ENCODE measurements around the gene HBA1. TPM values are rescaled to one million over a fixed set of nuclear protein-coding genes. Genes with fewer than 3 reads are reported as not detected.

HBA1 gene
- total RNA-seq, 2 experiments from 2014 or later, result not detected

DNA sequence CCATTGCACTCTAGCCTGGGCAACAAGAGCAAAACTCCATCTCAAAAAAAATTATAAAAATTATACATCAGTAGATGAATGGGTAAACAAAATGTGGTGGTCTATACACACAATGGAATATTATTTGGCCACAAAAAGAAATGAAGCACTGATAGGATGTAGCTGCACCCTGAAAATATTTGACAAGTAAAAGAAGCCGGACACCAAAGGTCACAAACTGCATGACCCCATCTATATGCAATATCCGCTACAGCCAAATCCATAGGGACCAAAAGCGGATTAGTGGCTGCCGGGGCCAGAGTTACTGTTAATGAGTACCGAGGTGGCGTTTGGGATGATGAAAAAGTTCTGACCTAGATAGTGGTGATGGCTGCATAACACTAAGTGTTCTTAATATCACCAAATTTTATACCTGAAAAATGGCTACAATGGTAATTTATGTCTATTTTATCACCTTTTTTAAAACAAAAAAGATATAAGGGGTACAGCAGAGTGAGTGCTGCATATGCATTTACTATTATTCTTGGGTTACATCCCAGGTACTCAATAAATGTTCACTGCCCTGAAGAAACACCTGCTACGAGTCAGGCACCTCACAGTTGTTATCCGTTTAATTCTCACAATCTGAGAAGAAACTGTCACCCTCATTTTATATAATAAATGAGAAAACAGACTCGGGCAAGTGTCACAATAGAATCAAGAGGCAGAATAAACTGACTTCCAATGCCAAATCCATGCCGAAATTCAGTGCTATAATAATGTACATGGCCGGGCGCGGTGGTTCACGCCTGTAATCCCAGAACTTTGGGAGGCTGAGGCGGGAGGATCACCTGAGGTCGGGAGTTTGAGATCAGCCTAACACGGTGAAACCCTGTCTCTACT lies 3.0 kb downstream of the HBA1 start:
- H3K4me3 Mint-ChIP-seq, result peak overlapping the region; percentile 51
- ATAC-seq, result no peak

GRCh38 chr16:180101-180675 lies 3.7 kb downstream of the HBA1 start, which contains the start of gene HBQ1:
HBQ1 (plus strand) TSS chr16:180459; CDS start chr16:180487, 28 bp downstream.
- Mint-ChIP-seq H3K4me3 (peak within 1 kb of the TSS; percentile 51), H3K36me3 (ENCODE audit: low read depth) (peaks cover 2% of the 10 kb centered on the region), H3K27me3 (peaks cover 26% of the 10 kb centered on the region), H3K9me3 (ENCODE audit: low read depth) (no peaks in the 10 kb centered on the region), H3K27ac (no peak within 1 kb of the TSS), H3K4me1 (peaks cover 3% of the 10 kb centered on the region)
- intact Hi-C loops (cut with DNase I, micrococcal nuclease), result no loop called here
- ChIA-PET POLR2A (no interaction called here), CTCF (interaction anchor here (0.6 to 1.2 kb wide), 5 partner anchors 47 to 114 kb away, joined by 3 to 9 read pairs (median 3); no protein-coding TSS in a partner anchor)
- DNase-seq, result peak; percentile 60
- ATAC-seq, result peak; percentile 14

More for the DNA sequence above, 3.0 kb downstream of the HBA1 start:
- Mint-ChIP-seq H3K4me1 (peaks cover 3% of the 10 kb centered on the region), H3K27ac (no peak overlapping the region), H3K27me3 (peaks cover 32% of the 10 kb centered on the region), H3K9me3 (ENCODE audit: low read depth) (no peaks in the 10 kb centered on the region), H3K36me3 (ENCODE audit: low read depth) (no peaks in the 10 kb centered on the region)
- DNase-seq, result no peak
- CTCF ChIA-PET, result interaction anchor here (1.0 to 1.2 kb wide), 3 partner anchors 9 to 72 kb away, joined by 3 to 9 read pairs (median 4); no protein-coding TSS in a partner anchor
- POLR2A ChIA-PET, result no interaction called here
- intact Hi-C loops (cut with DNase I, micrococcal nuclease), result no loop called here

DNA sequence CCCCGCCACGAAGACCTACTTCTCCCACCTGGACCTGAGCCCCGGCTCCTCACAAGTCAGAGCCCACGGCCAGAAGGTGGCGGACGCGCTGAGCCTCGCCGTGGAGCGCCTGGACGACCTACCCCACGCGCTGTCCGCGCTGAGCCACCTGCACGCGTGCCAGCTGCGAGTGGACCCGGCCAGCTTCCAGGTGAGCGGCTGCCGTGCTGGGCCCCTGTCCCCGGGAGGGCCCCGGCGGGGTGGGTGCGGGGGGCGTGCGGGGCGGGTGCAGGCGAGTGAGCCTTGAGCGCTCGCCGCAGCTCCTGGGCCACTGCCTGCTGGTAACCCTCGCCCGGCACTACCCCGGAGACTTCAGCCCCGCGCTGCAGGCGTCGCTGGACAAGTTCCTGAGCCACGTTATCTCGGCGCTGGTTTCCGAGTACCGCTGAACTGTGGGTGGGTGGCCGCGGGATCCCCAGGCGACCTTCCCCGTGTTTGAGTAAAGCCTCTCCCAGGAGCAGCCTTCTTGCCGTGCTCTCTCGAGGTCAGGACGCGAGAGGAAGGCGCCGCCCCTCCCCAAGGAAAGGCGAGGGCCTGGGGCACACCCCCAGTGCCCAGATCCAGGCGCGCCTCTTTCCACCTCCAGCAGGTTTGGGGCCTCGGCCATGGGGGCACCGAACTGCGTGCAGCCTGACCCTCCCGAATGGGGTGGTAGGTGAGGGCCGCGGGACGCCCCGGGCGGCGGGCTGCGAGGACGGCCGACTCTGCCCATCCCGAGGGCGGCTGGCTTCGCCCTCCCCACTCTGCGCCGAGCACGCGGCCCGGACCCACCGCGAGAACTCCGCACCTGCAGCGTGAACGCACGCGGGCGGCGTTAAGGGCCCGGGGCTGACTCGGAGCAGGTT lies 4.4 kb downstream of the HBA1 start:
- DNase-seq, result peak; percentile 94
- Mint-ChIP-seq H3K4me3 (peak overlapping the region; percentile 39), H3K27me3 (peaks cover 21% of the 10 kb centered on the region), H3K9me3 (ENCODE audit: low read depth) (no peaks in the 10 kb centered on the region), H3K4me1 (peaks cover 3% of the 10 kb centered on the region), H3K27ac (no peak overlapping the region), H3K36me3 (ENCODE audit: low read depth) (peaks cover 4% of the 10 kb centered on the region)
- POLR2A ChIA-PET, result no interaction called here
- ATAC-seq, result peak; percentile 88
- CTCF ChIA-PET, result interaction anchor here (0.6 to 1.6 kb wide), 11 partner anchors 11 to 243 kb away, joined by 3 to 9 read pairs (median 3); no protein-coding TSS in a partner anchor
- intact Hi-C loops (cut with DNase I, micrococcal nuclease), result loop anchor here (1.0 kb wide), 5 partner anchors 43 to 128 kb away; partner anchors contain the start of genes NPRL3 (in 1 of the 2), POLR3K (in 1 of the 2) and SNRNP25 (in 1 of the 2)

DNA sequence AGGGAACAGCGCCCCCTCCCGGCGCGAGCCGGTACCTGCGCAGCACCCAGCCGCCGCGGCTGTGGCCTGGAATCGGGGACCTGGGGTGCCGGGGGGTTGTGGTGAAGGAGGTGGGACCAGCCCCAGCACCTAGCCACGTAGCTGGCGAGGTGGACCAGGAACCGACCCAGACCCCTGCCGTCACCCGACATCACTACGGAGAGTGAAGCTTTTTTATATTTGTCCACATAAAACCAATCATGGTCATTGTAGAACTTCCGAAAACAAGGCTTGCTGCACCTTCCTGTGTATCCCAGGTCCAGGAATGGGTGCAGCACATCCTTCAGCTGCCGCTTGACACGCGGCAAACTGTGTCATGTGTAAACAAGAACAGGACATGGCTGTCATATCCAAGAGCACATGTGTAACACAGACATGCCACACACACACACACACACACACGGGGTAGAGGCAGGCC lies 5.1 kb downstream of the HBA1 start:
- ATAC-seq (no peak), DNase-seq (no peak)
- Mint-ChIP-seq H3K36me3 (ENCODE audit: low read depth) (peaks cover 4% of the 10 kb centered on the region), H3K27me3 (peaks cover 21% of the 10 kb centered on the region), H3K4me1 (peaks cover 3% of the 10 kb centered on the region), H3K9me3 (ENCODE audit: low read depth) (no peaks in the 10 kb centered on the region), H3K4me3 (no peak overlapping the region), H3K27ac (no peak overlapping the region)
- CTCF ChIA-PET, result interaction anchor here (0.6 to 1.7 kb wide), 16 partner anchors 10 to 243 kb away, joined by 3 to 10 read pairs (median 3); no protein-coding TSS in a partner anchor
- POLR2A ChIA-PET, result interaction anchor here (0.6 kb wide), 1 partner anchor 26 kb away, joined by 3 read pairs; no protein-coding TSS in a partner anchor
- intact Hi-C loops (cut with DNase I, micrococcal nuclease), result loop anchor here (1.0 kb wide), 5 partner anchors 43 to 128 kb away; partner anchors contain the start of genes NPRL3 (in 1 of the 2), POLR3K (in 1 of the 2) and SNRNP25 (in 1 of the 2)

DNA sequence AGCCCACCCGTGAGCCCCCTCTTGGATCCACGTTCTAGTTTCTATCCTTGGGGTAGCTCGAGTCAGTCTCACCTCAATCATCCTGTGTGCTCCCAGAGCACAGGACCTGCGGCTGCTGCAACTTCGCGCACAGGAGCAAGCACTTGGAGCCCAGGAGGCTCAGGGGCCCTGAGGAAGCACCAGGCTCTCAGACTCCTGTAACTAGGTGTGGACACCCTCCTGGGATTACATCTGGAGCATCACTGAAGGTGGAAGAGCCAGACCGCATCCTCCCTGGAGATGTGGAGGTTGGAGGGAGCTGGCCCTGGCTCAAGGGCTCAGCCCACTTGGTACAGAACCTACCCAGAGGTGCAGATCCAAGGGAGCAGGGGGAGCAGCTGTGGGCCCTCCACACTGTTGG lies 6.5 kb downstream of the HBA1 start:
- POLR2A ChIA-PET, result no interaction called here
- intact Hi-C loops (cut with DNase I, micrococcal nuclease), result no loop called here

DNA sequence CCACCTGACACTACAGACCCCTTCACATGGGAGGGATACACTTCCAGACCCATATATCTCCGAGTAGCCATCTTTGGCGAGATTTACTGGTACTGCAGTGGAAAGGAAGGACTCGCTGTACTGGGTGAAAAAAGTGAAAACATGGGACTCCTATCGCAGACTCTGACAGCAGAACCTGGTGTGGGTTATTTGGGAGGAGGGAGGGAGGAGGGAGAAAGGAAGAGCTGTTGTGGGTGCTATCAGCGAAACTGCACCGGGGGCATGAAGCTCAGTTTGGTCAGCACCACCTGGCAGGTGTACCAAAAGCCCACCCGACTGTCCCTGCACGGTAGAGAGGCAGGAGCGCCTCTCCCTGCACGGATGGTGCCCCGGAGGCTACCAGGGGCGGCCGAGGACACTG lies 8.7 kb downstream of the HBA1 start:
- no peak overlapping the region for H3K27ac Mint-ChIP-seq
- H3K4me3 Mint-ChIP-seq, result no peak overlapping the region
- no peaks in the 10 kb centered on the region for H3K9me3 Mint-ChIP-seq (ENCODE audit: low read depth)
- peaks cover 7% of the 10 kb centered on the region for H3K4me1 Mint-ChIP-seq
- DNase-seq (no peak), ATAC-seq (no peak)
- ChIA-PET POLR2A (no interaction called here), CTCF (interaction anchor here (1.2 kb wide), 1 partner anchor 78 kb away, joined by 3 read pairs; no protein-coding TSS in a partner anchor)
- H3K36me3 Mint-ChIP-seq (ENCODE audit: low read depth), result peaks cover 18% of the 10 kb centered on the region
- no peaks in the 10 kb centered on the region for H3K27me3 Mint-ChIP-seq
- intact Hi-C loops (cut with DNase I, micrococcal nuclease), result no loop called here

More for the DNA sequence above, 6.5 kb downstream of the HBA1 start:
- Mint-ChIP-seq H3K27ac (no peak overlapping the region), H3K27me3 (peaks cover 14% of the 10 kb centered on the region), H3K9me3 (ENCODE audit: low read depth) (no peaks in the 10 kb centered on the region), H3K36me3 (ENCODE audit: low read depth) (peaks cover 4% of the 10 kb centered on the region), H3K4me1 (peaks cover 3% of the 10 kb centered on the region), H3K4me3 (no peak overlapping the region)
- CTCF ChIA-PET, result interaction anchor here (0.7 to 1.7 kb wide), 10 partner anchors 16 to 158 kb away, joined by 3 to 10 read pairs (median 3); no protein-coding TSS in a partner anchor
- DNase-seq, result no peak
- no peak for ATAC-seq

DNA sequence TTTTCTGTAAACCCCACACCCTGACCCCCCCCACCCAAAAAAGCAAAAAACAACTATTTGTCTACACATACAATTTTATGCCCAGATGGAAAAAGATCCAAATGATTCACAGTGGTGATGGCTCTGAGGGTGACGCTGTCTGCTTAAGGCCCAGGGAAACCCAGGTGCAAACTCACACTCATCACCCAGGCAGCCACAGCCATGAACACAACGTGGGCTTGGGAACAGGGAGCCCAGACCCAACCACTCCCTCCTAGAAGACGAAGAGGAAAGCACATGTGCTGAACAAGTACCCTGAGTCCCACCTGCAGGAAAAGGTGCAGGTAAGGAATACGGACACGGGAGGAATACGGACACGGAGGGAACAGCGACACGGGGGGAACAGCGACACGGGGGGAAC lies 9.2 kb downstream of the HBA1 start:
- intact Hi-C loops (cut with DNase I, micrococcal nuclease), result no loop called here
- H3K4me1 Mint-ChIP-seq, result peaks cover 7% of the 10 kb centered on the region
- no peaks in the 10 kb centered on the region for H3K27me3 Mint-ChIP-seq
- DNase-seq (no peak), ATAC-seq (no peak)
- H3K9me3 Mint-ChIP-seq (ENCODE audit: low read depth), result no peaks in the 10 kb centered on the region
- peaks cover 21% of the 10 kb centered on the region for H3K36me3 Mint-ChIP-seq (ENCODE audit: low read depth)
- POLR2A ChIA-PET, result no interaction called here
- H3K4me3 Mint-ChIP-seq, result no peak overlapping the region
- CTCF ChIA-PET, result interaction anchor here (1.2 kb wide), 1 partner anchor 79 kb away, joined by 3 read pairs; no protein-coding TSS in a partner anchor
- H3K27ac Mint-ChIP-seq, result no peak overlapping the region

DNA sequence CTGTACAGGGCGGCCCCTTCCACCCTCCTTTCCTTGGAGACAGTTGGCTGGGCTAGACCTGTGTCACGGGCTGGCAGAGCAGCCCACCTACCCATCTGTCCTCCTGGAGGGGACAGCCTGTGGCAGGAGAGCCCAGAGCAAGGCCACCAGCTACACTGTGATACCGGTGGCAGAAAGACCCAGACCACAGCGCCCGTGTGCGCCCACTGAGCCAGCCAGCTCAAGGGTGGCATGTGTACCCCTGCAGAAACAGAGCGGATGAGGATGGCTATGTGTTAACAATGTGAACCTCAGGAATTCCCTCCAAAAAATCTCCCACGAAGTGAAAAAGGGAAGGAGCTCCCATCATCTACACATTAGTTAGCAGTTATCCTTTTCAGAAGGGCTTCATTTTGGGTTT lies 10.8 kb downstream of the HBA1 start:
- no peak for ATAC-seq
- ChIA-PET CTCF (interaction anchor here (2.0 kb wide), 1 partner anchor 80 kb away, joined by 9 read pairs; no protein-coding TSS in a partner anchor), POLR2A (no interaction called here)
- intact Hi-C loops (cut with DNase I, micrococcal nuclease), result no loop called here
- no peaks in the 10 kb centered on the region for H3K27me3 Mint-ChIP-seq
- DNase-seq, result no peak
- H3K4me1 Mint-ChIP-seq, result peaks cover 4% of the 10 kb centered on the region
- H3K9me3 Mint-ChIP-seq (ENCODE audit: low read depth), result no peaks in the 10 kb centered on the region
- peaks cover 32% of the 10 kb centered on the region for H3K36me3 Mint-ChIP-seq (ENCODE audit: low read depth)
- H3K4me3 Mint-ChIP-seq, result no peak overlapping the region
- no peak overlapping the region for H3K27ac Mint-ChIP-seq

DNA sequence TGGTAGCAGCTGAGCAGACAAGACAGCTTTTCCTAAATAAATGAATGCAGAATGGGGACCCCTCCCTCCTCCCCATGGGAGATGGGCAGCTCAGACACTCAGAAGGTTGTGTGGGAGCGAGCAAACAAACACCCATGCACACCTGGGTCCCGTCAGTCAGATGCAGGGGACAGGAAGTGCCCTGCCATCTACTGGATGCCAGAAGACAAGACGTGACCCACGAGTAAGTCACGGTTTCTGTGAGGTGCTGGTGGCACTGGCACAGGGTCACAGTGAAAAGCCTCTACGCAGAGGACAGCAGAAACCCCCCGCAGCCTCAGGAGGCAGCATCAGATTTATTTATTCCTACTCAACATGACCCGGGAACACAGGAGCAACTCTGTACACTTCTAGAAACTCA lies 12.2 kb downstream of the HBA1 start:
- ChIA-PET POLR2A (interaction anchor here (0.7 to 1.0 kb wide), 2 partner anchors 29 to 39 kb away, joined by 3 read pairs; no protein-coding TSS in a partner anchor), CTCF (interaction anchor here (0.7 to 2.0 kb wide), 5 partner anchors 10 to 123 kb away, joined by 3 to 9 read pairs (median 4); no protein-coding TSS in a partner anchor)
- H3K4me1 Mint-ChIP-seq, result peaks cover 4% of the 10 kb centered on the region
- H3K27ac Mint-ChIP-seq, result no peak overlapping the region
- H3K27me3 Mint-ChIP-seq, result no peaks in the 10 kb centered on the region
- intact Hi-C loops (cut with DNase I, micrococcal nuclease), result no loop called here
- H3K36me3 Mint-ChIP-seq (ENCODE audit: low read depth), result peaks cover 36% of the 10 kb centered on the region
- H3K9me3 Mint-ChIP-seq (ENCODE audit: low read depth), result no peaks in the 10 kb centered on the region
- DNase-seq, result peak; percentile 60
- peak; percentile 91 for ATAC-seq
- H3K4me3 Mint-ChIP-seq, result no peak overlapping the region

GRCh38 chr16:189604-190186 lies 13.2 kb downstream of the HBA1 start:
- CTCF ChIA-PET, result interaction anchor here (1.3 kb wide), 1 partner anchor 83 kb away, joined by 4 read pairs; no protein-coding TSS in a partner anchor
- Mint-ChIP-seq H3K27me3 (no peaks in the 10 kb centered on the region), H3K27ac (no peak overlapping the region), H3K4me1 (peaks cover 4% of the 10 kb centered on the region), H3K9me3 (ENCODE audit: low read depth) (no peaks in the 10 kb centered on the region), H3K4me3 (no peak overlapping the region), H3K36me3 (ENCODE audit: low read depth) (peaks cover 40% of the 10 kb centered on the region)
- intact Hi-C loops (cut with DNase I, micrococcal nuclease), result no loop called here
- DNase-seq (no peak), ATAC-seq (no peak)
- POLR2A ChIA-PET, result no interaction called here

Data from activated CD4-positive, alpha-beta T cell treated with anti-CD3 and anti-CD28 coated beads for 36 hours (primary cell).